ENCODE results near the gene TEAD1. TPM values are rescaled to one million over a fixed set of nuclear protein-coding genes. Genes with fewer than 3 reads are reported as not detected.

Gene TEAD1
- total RNA-seq, 1 donor from 2014 or later = 62.5 TPM

- peak; percentile 52 for DNase-seq
- TF ChIP-seq, protein P1, sequence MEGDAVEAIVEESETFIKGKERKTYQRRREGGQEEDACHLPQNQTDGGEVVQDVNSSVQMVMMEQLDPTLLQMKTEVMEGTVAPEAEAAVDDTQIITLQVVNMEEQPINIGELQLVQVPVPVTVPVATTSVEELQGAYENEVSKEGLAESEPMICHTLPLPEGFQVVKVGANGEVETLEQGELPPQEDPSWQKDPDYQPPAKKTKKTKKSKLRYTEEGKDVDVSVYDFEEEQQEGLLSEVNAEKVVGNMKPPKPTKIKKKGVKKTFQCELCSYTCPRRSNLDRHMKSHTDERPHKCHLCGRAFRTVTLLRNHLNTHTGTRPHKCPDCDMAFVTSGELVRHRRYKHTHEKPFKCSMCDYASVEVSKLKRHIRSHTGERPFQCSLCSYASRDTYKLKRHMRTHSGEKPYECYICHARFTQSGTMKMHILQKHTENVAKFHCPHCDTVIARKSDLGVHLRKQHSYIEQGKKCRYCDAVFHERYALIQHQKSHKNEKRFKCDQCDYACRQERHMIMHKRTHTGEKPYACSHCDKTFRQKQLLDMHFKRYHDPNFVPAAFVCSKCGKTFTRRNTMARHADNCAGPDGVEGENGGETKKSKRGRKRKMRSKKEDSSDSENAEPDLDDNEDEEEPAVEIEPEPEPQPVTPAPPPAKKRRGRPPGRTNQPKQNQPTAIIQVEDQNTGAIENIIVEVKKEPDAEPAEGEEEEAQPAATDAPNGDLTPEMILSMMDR (IDR thresholded peaks at IDR 0.05; ENCODE audit: partially characterized antibody, unreplicated experiment) = no peak
- Mint-ChIP-seq H3K9me3 (ENCODE audit: unreplicated experiment) (no peaks in the 10 kb centered on the region), H3K4me1 (ENCODE audit: low read depth, unreplicated experiment) (peaks cover 53% of the 10 kb centered on the region), H3K4me3 (ENCODE audit: unreplicated experiment) (peak overlapping the region; percentile 22), H3K27ac (ENCODE audit: unreplicated experiment) (peak overlapping the region; percentile 37), H3K27me3 (ENCODE audit: unreplicated experiment) (peaks cover 3% of the 10 kb centered on the region), H3K36me3 (ENCODE audit: unreplicated experiment) (no peaks in the 10 kb centered on the region)
Measured at GRCh38 chr11:12692229-12693075, 18.2 kb downstream of the TEAD1 start.

- Mint-ChIP-seq H3K4me3 (ENCODE audit: unreplicated experiment) (no peak overlapping the region), H3K27me3 (ENCODE audit: unreplicated experiment) (peaks cover 5% of the 10 kb centered on the region), H3K4me1 (ENCODE audit: low read depth, unreplicated experiment) (peaks cover 55% of the 10 kb centered on the region), H3K36me3 (ENCODE audit: unreplicated experiment) (no peaks in the 10 kb centered on the region), H3K27ac (ENCODE audit: unreplicated experiment) (peak overlapping the region; percentile 37), H3K9me3 (ENCODE audit: unreplicated experiment) (no peaks in the 10 kb centered on the region)
- TF ChIP-seq, protein P1 (IDR thresholded peaks at IDR 0.05; ENCODE audit: partially characterized antibody, unreplicated experiment) = no peak
- DNase-seq = no peak
Measured at GRCh38 chr11:12693094-12693478, 18.9 kb downstream of the TEAD1 start.

DNA sequence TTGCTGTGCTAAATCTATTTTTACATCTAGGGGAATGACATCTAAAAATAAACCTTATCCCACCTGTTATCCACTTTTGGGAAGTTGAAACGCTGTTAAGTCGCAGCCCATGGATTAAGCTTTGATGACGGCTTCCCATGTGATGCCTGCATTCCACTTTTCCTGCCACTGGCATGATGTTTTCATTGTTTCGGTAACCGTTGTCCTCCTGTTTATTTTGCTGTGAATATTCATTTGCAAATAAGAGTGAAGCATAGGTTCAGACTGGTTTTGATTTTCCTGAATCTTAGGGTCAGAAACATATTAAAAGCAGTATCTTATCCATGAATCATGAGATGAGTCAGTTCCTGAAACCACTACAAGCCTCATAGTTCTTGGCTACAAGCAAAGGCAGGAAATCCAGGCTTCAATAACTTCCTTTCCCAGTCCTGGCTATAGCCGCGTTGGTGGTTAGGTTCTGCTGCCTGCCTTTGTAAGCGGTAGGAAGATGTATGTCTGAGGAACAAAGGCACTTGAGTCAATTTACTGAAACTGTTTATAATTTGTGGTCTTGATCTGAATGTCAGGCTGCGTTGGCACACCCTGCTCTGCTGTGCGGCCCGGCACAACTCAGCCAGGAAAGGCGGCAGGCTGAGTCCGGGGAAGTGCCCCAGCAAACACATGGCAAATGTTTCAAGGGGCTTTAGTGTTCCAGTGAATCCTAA lies 19.4 kb downstream of the TEAD1 start:
- H3K9me3 Mint-ChIP-seq (ENCODE audit: unreplicated experiment) = no peaks in the 10 kb centered on the region
- H3K4me1 Mint-ChIP-seq (ENCODE audit: low read depth, unreplicated experiment) = peaks cover 56% of the 10 kb centered on the region
- peak overlapping the region; percentile 11 for H3K27ac Mint-ChIP-seq (ENCODE audit: unreplicated experiment)
- no peak for DNase-seq
- no peaks in the 10 kb centered on the region for H3K36me3 Mint-ChIP-seq (ENCODE audit: unreplicated experiment)
- H3K4me3 Mint-ChIP-seq (ENCODE audit: unreplicated experiment) = no peak overlapping the region
- H3K27me3 Mint-ChIP-seq (ENCODE audit: unreplicated experiment) = peaks cover 7% of the 10 kb centered on the region
- TF ChIP-seq, protein P1 (IDR thresholded peaks at IDR 0.05; ENCODE audit: partially characterized antibody, unreplicated experiment) = no peak

DNA sequence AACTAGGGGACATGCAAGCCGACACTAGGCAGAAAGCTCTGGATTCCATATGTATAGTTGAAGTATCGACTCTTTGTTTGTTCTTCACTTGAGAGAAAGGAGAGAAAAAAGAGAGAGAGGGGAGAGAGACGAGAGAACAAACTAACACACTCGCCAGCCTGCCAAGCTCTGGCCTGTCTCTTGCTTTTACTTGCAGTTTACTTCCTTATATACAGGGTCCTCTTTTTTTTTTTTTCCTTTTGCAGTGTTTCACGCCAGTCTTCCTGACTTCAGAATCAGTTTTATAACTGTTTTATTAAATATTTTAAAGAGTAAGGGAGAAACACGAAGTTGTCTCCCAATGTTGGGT lies 19.9 kb downstream of the TEAD1 start:
- TF ChIP-seq, protein P1 (IDR thresholded peaks at IDR 0.05; ENCODE audit: partially characterized antibody, unreplicated experiment) = no peak
- Mint-ChIP-seq H3K9me3 (ENCODE audit: unreplicated experiment) (no peaks in the 10 kb centered on the region), H3K27ac (ENCODE audit: unreplicated experiment) (peak overlapping the region; percentile 4), H3K4me3 (ENCODE audit: unreplicated experiment) (no peak overlapping the region), H3K4me1 (ENCODE audit: low read depth, unreplicated experiment) (peaks cover 53% of the 10 kb centered on the region), H3K36me3 (ENCODE audit: unreplicated experiment) (no peaks in the 10 kb centered on the region), H3K27me3 (ENCODE audit: unreplicated experiment) (peaks cover 5% of the 10 kb centered on the region)
- no peak for DNase-seq
